ENCODE measurements around the gene SLC38A11. TPM values are rescaled to one million over a fixed set of nuclear protein-coding genes. Genes with fewer than 3 reads are reported as not detected.

The SLC38A11 gene
- total RNA-seq, 1 experiment from 2014 or later = 6.8 TPM

Small RNA genes lying within 50 kb of the gene (small RNA-seq; reads per million reads assigned to genes)
- gene RNA5SP110 = not detected
- gene RNA5SP111 = 14.9 reads per million, percentile 90 among the genes with 10 or more reads in this experiment

Other genes with a start within 250 kb of the SLC38A11 start
- gene COBLL1, start 113.7 kb downstream of the SLC38A11 start, total RNA-seq (2014; rRNA removed; shearing (Covaris generic)) = 11.1 and 12.4 TPM in 2 replicates
- gene SCN3A, start 248.5 kb upstream of the SLC38A11 start, total RNA-seq (2014; rRNA removed; shearing (Covaris generic)) = 0.03 TPM in 1 of 2 replicates, not detected in the other

Data from HT-29 (cell line).